Endothelial cell of umbilical vein (primary cell): Measurements from ENCODE around the gene HERPUD1. TPM values are rescaled to one million over a fixed set of nuclear protein-coding genes. Genes with fewer than 3 reads are reported as not detected.

Experiments
- BruUV-seq: library from RNA; stranded (reverse); fragments of 400-500 nt; replicated peaks from 2 replicates; lab custom pipeline; 2021; lab: Mats Ljungman, UMichigan
- CTCF ChIA-PET: fragments of 300-600, 350-600 bp; sonication (Branson Sonifier 250); formaldehyde crosslinking; loops from one replicate; lab custom pipeline; 2021; ENCODE audit warnings: antibody characterized with exemption, inconsistent platforms; lab: Charles Lee
- POLR2A ChIA-PET: fragments of 300-600, 350-600 bp; sonication (Branson Sonifier 250); formaldehyde crosslinking; loops from one replicate; lab custom pipeline; 2021; ENCODE audit warnings: antibody characterized with exemption, inconsistent platforms; lab: Charles Lee
- DNase-seq: peaks from one replicate; pipeline ENCODE4 v3.0.0-alpha.2; 2011; ENCODE audit warnings: low read depth, low spot score
- FAIRE-seq: peaks from 2 replicates; lab custom pipeline; 2011; peaks lifted over from hg19 to GRCh38; lab: Jason Lieb, UNC
- H2AFZ ChIP-seq: 2 replicates; pipeline ENCODE4 v1.6.0; 2012; ENCODE audit warnings: low read depth, low read length, control low read depth, inconsistent platforms
- H3K27ac ChIP-seq: 2 replicates; pipeline ENCODE4 v1.5.1; 2011; ENCODE audit warnings: low read depth, mild to moderate bottlenecking, control low read depth, low read length, moderate library complexity; ENCODE audit not compliant: insufficient read depth
- H3K27me3 ChIP-seq, 2 experiments: 2 replicates each; pipeline versions ENCODE4 v1.6.0 to v1.6.1; 2011; ENCODE audit warnings: low read length in 2 of 2, mixed read lengths in 1 of 2; ENCODE audit not compliant: control insufficient read depth in 2 of 2, insufficient read depth in 2 of 2
- H3K36me3 ChIP-seq, 2 experiments: 2 replicates in 1 of 2; 3 replicates in 1 of 2; pipeline ENCODE4 v1.5.1; 2011; ENCODE audit warnings: low read length in 2 of 2, mild to moderate bottlenecking in 1 of 2, moderate library complexity in 1 of 2; ENCODE audit not compliant: control insufficient read depth in 2 of 2, insufficient read depth in 2 of 2; ENCODE audit errors: extremely low read depth in 1 of 2
- H3K4me1 ChIP-seq: 3 replicates; pipeline ENCODE4 v1.5.1; 2011; ENCODE audit warnings: mild to moderate bottlenecking, low read length; ENCODE audit not compliant: control insufficient read depth, insufficient read depth; ENCODE audit errors: extremely low read depth
- H3K4me2 ChIP-seq: 2 replicates; pipeline ENCODE4 v1.6.1; 2011; ENCODE audit warnings: low read length, control low read depth, mixed read lengths; ENCODE audit not compliant: insufficient read depth
- H3K4me3 ChIP-seq, 3 experiments: fragments of 200-600 bp in 1 of 3; sonication (generic), shearing (Covaris generic) in 1 of 3; replicated peaks in 1 of 3; 2 replicates each; pipeline ENCODE4 v1.5.1; 2011 to 2016; ENCODE audit warnings: control low read depth in 3 of 3, low read length in 3 of 3, mild to moderate bottlenecking in 2 of 3, inconsistent platforms in 1 of 3, low read depth in 1 of 3, moderate library complexity in 1 of 3; ENCODE audit not compliant: insufficient read depth in 1 of 3
- H3K79me2 ChIP-seq: 2 replicates; pipeline ENCODE4 v1.6.0; 2012; ENCODE audit warnings: low read length, inconsistent platforms; ENCODE audit not compliant: control insufficient read depth, insufficient read depth
- H3K9ac ChIP-seq: replicated peaks from 2 replicates; pipeline ENCODE3; 2011; ENCODE audit warnings: low read length, control low read depth; ENCODE audit not compliant: insufficient read depth; ENCODE audit errors: extremely low read depth
- H3K9me1 ChIP-seq: replicated peaks from 3 replicates; pipeline ENCODE4 v1.6.0; 2011; ENCODE audit warnings: mild to moderate bottlenecking, low read length; ENCODE audit not compliant: control insufficient read depth, insufficient read depth; ENCODE audit errors: extremely low read depth
- H3K9me3 ChIP-seq: replicated peaks from 2 replicates; pipeline ENCODE4 v1.5.1; 2012; ENCODE audit warnings: low read length, inconsistent platforms; ENCODE audit not compliant: control insufficient read depth, insufficient read depth
- H4K20me1 ChIP-seq: replicated peaks from 2 replicates; pipeline ENCODE3; 2011; ENCODE audit warnings: mild to moderate bottlenecking, low read length; ENCODE audit not compliant: control insufficient read depth, insufficient read depth; ENCODE audit errors: extremely low read depth
- CTCF ChIP-seq, 2 donors: IDR thresholded peaks; 1 replicate in 1 of 2; 2 replicates in 1 of 2; pipeline ENCODE4 v1.5.1; 2011; ENCODE audit warnings: low read length in 2 of 2, mild to moderate bottlenecking in 2 of 2, moderate library complexity in 2 of 2, control low read depth in 1 of 2, inconsistent platforms in 1 of 2, low read depth in 1 of 2; ENCODE audit not compliant: insufficient read depth in 1 of 2; ENCODE audit errors: extremely low read depth in 1 of 2
- EZH2 ChIP-seq: IDR thresholded peaks from 2 replicates; pipeline ENCODE4 v1.6.1; 2012; ENCODE audit warnings: borderline replicate concordance, low read depth, mild to moderate bottlenecking, moderate library complexity, low read length, inconsistent platforms; ENCODE audit not compliant: severe bottlenecking
- FOS ChIP-seq: IDR thresholded peaks from 2 replicates; pipeline ENCODE4 v1.6.1; 2011; ENCODE audit warnings: mild to moderate bottlenecking, low read length, moderate library complexity, borderline replicate concordance; ENCODE audit not compliant: insufficient read depth
- GATA2 ChIP-seq: IDR thresholded peaks from 2 replicates; pipeline ENCODE4 v1.7.0; 2011; ENCODE audit warnings: low read depth, mild to moderate bottlenecking, moderate library complexity, mixed read lengths, low read length; ENCODE audit not compliant: insufficient read length, insufficient read depth
- JUN ChIP-seq: IDR thresholded peaks from 2 replicates; pipeline ENCODE4 v1.6.1; 2011; ENCODE audit warnings: borderline replicate concordance, low read depth; ENCODE audit not compliant: insufficient read length, insufficient read depth
- MAX ChIP-seq: IDR thresholded peaks from 2 replicates; pipeline ENCODE4 v1.6.1; 2011; ENCODE audit not compliant: insufficient read depth, insufficient read length
- MYC ChIP-seq: IDR thresholded peaks from one replicate; pipeline ENCODE4 v1.6.1; 2011; ENCODE audit warnings: mild to moderate bottlenecking, low read depth, low read length
- POLR2A ChIP-seq: IDR thresholded peaks from 2 replicates; pipeline ENCODE4 v1.6.1; 2012; ENCODE audit warnings: low read depth, mild to moderate bottlenecking, control low read depth, low read length
- POLR2AphosphoS5 ChIP-seq: IDR thresholded peaks from 2 replicates; pipeline ENCODE4 v1.6.1; 2012; ENCODE audit warnings: low read depth, mild to moderate bottlenecking, control low read depth, low read length, moderate library complexity; ENCODE audit not compliant: insufficient read depth
- dilution Hi-C: fragments of 300-500 bp; cut with MboI; formaldehyde crosslinking; loops from one replicate; pipeline ENCODE4 v1.15.0; 2019; ENCODE audit warnings: low sequenced_read_pairs; ENCODE audit not compliant: extremely low pct_ligation_motif_present
- intact Hi-C: fragments of 100-400 bp; cut with micrococcal nuclease; formaldehyde crosslinking; loops from one replicate; pipeline ENCODE4 v1.10.0; 2022
- polyA plus RNA-seq, 4 experiments: library from polyadenylated mRNA; depleted of rRNA in 3 of 4; stranded (reverse) in 3 of 4; unstranded in 1 of 4; fragments of >200 nt; gene quantifications; 2 replicates each; pipeline versions ENCODE4 v1.2.1 to v1.2.3, GENCODE V29; 2011 to 2012; ENCODE audit warnings: missing spikeins in 1 of 4
- total RNA-seq: library from RNA; stranded (reverse); gene quantifications from 2 replicates; pipeline ENCODE4 v1.2.3, GENCODE V29; 2021

Gene HERPUD1
- total and polyA plus RNA-seq, 2 donors (not counting 3 experiments of a cell fraction or from before 2014, with no cell fraction given): 107 to 109 TPM

- ChIA-PET POLR2A (no interaction called here), CTCF (no interaction called here)
- H3K9me3 ChIP-seq: no peaks in the 10 kb centered on the region
- FAIRE-seq (no peak), DNase-seq (no peak)
- no peaks in the 10 kb centered on the region for H3K9me1 ChIP-seq
- no peak overlapping the region for H3K9ac ChIP-seq
- dilution Hi-C loops (no loop called here), intact Hi-C loops (no loop called here)
- H2AFZ ChIP-seq: no peak overlapping the region
- H3K4me1 ChIP-seq: no peaks in the 10 kb centered on the region
- H3K4me2 ChIP-seq: no peak overlapping the region
- H3K4me3 ChIP-seq: no peak overlapping the region
- H3K27me3 ChIP-seq: no peaks in the 10 kb centered on the region
- H3K27ac ChIP-seq: no peak overlapping the region
- BruUV-seq: no TSS peak
- no peaks in the 10 kb centered on the region for H3K79me2 ChIP-seq
- TF ChIP-seq POLR2A (no peak), POLR2AphosphoS5 (no peak), MYC (no peak), MAX (no peak), JUN (no peak), CTCF (IDR thresholded peaks at IDR 0.05; ENCODE audit: extremely low read depth in 1 of 2, insufficient read depth in 1 of 2, low read depth in 1 of 2, low read length in 2 of 2) (no peak), EZH2 (no peak), GATA2 (no peak), FOS (no peak)
- no peaks in the 10 kb centered on the region for H4K20me1 ChIP-seq
- H3K36me3 ChIP-seq: no peaks in the 10 kb centered on the region
Measured at GRCh38 chr16:56886296-56886695, 45.6 kb upstream of the HERPUD1 start.
